Naive thymus-derived CD4-positive, alpha-beta T cell (primary cell): ENCODE data around the gene PPP1R12B. TPM values are rescaled to one million over a fixed set of nuclear protein-coding genes. Genes with fewer than 3 reads are reported as not detected.

Source experiments
- ATAC-seq: fragments of 150-1000 bp; cut with Tn5 transposase; 2 replicates; pipeline ENCODE4 v1.10.0; 2021; ENCODE audit warnings: mild to moderate bottlenecking, moderate library complexity
- CTCF ChIA-PET: fragments of 350-600 bp; sonication (Branson Sonifier 250); formaldehyde crosslinking; loops from one replicate; lab custom pipeline; 2021; ENCODE audit warnings: antibody characterized with exemption; lab: Charles Lee
- POLR2A ChIA-PET: fragments of 350-600 bp; sonication (Branson Sonifier 250); formaldehyde crosslinking; loops from one replicate; lab custom pipeline; 2021; ENCODE audit warnings: antibody characterized with exemption, inconsistent platforms; lab: Charles Lee
- DNase-seq, 9 donors: peaks; one replicate each; pipeline versions ENCODE4 v3.0.0 to v3.0.0-alpha.2; 2020 to 2022; ENCODE audit warnings: mixed read lengths in 1 of 9
- H3K27ac ChIP-seq: one replicate; pipeline ENCODE4 v1.7.0; 2013; ENCODE audit warnings: mild to moderate bottlenecking, low read depth, low read length, moderate library complexity
- H3K27me3 ChIP-seq, 2 donors: one replicate each; pipeline ENCODE4 v1.7.0; 2013; ENCODE audit warnings: low read length in 2 of 2, mild to moderate bottlenecking in 2 of 2, moderate library complexity in 2 of 2; ENCODE audit not compliant: control insufficient read depth in 2 of 2, insufficient read depth in 2 of 2
- H3K36me3 ChIP-seq, 3 experiments: 1 replicate in 2 of 3; 2 replicates in 1 of 3; pipeline ENCODE4 v1.7.0; 2013; ENCODE audit warnings: low read length in 3 of 3, mild to moderate bottlenecking in 3 of 3, moderate library complexity in 1 of 3; ENCODE audit not compliant: insufficient read depth in 3 of 3, control insufficient read depth in 2 of 3
- H3K4me1 ChIP-seq, 2 donors: one replicate each; pipeline ENCODE4 v1.7.0; 2013; ENCODE audit warnings: low read length in 2 of 2, mild to moderate bottlenecking in 2 of 2, moderate library complexity in 1 of 2; ENCODE audit not compliant: control insufficient read depth in 2 of 2, insufficient read depth in 2 of 2
- H3K4me3 ChIP-seq: 2 replicates; pipeline ENCODE4 v1.7.0; 2013; ENCODE audit warnings: mild to moderate bottlenecking, low read length
- H3K9me3 ChIP-seq, 3 experiments: 1 replicate in 2 of 3; 2 replicates in 1 of 3; pipeline ENCODE4 v1.7.0; 2013; ENCODE audit warnings: low read length in 3 of 3; ENCODE audit not compliant: control insufficient read depth in 2 of 3
- H3K27ac Mint-ChIP-seq, 9 donors: one replicate each; pipeline ENCODE4 v1.8.0; 2020 to 2022; ENCODE audit warnings: mixed read lengths in 9 of 9, mild to moderate bottlenecking in 8 of 9, moderate library complexity in 5 of 9, inconsistent platforms in 2 of 9
- H3K27me3 Mint-ChIP-seq, 5 donors: one replicate each; pipeline ENCODE4 v1.8.0; 2021 to 2022; ENCODE audit warnings: mixed read lengths in 5 of 5, mild to moderate bottlenecking in 1 of 5
- H3K36me3 Mint-ChIP-seq, 5 donors: one replicate each; pipeline ENCODE4 v1.8.0; 2020 to 2022; ENCODE audit warnings: mixed read lengths in 5 of 5, mild to moderate bottlenecking in 3 of 5, inconsistent platforms in 1 of 5
- H3K4me1 Mint-ChIP-seq, 7 donors: one replicate each; pipeline ENCODE4 v1.8.0; 2020 to 2022; ENCODE audit warnings: mixed read lengths in 7 of 7, mild to moderate bottlenecking in 3 of 7, inconsistent platforms in 1 of 7
- H3K4me3 Mint-ChIP-seq, 10 donors: one replicate each; pipeline ENCODE4 v1.8.0; 2020 to 2022; ENCODE audit warnings: mild to moderate bottlenecking in 10 of 10, mixed read lengths in 10 of 10, moderate library complexity in 6 of 10, inconsistent platforms in 2 of 10
- H3K9me3 Mint-ChIP-seq, 11 donors: one replicate each; pipeline ENCODE4 v1.8.0; 2020 to 2022; ENCODE audit warnings: mixed read lengths in 11 of 11, mild to moderate bottlenecking in 4 of 11, inconsistent platforms in 1 of 11, moderate library complexity in 1 of 11
- intact Hi-C, 2 donors: fragments of 100-400 bp; cut with micrococcal nuclease; formaldehyde crosslinking; loops; one replicate each; pipeline ENCODE4 v1.15.1; 2023
- polyA plus RNA-seq, 2 donors: library from polyadenylated mRNA; unstranded; fragments of 300-500 nt; fragmentation: Illumina TruSeq; gene quantifications; one replicate each; pipeline ENCODE4 v1.2.3, GENCODE V29; 2021
- total RNA-seq, 6 experiments: library from RNA in 5 of 6; stranded (reverse) in 5 of 6; gene quantifications; 1 replicate in 5 of 6; 2 replicates in 1 of 6; pipeline ENCODE4 v1.2.3 and lab custom pipeline; 2021 to 2026

Gene PPP1R12B
- total and polyA plus RNA-seq, 7 experiments from 2014 or later: 5.2 to 38.1 (median 26.8) TPM

GRCh38 chr1:202572867-202573266 lies 224.4 kb downstream of the PPP1R12B start:
- no peaks in the 10 kb centered on the region for H3K27me3 ChIP-seq
- intact Hi-C loops: loop anchor here in 1 of 2 donors (5.0 kb wide), 1 partner anchor 71 kb away; no protein-coding TSS in a partner anchor
- ChIA-PET CTCF (no interaction called here), POLR2A (interaction anchor here (0.6 kb wide), 1 partner anchor 227 kb away, joined by 3 read pairs; no protein-coding TSS in a partner anchor)
- no peak overlapping the region for H3K4me3 Mint-ChIP-seq
- H3K9me3 ChIP-seq: no peaks in the 10 kb centered on the region
- H3K4me1 ChIP-seq: no peaks in the 10 kb centered on the region
- H3K9me3 Mint-ChIP-seq: no peaks in the 10 kb centered on the region
- H3K36me3 Mint-ChIP-seq: peaks cover 0 to 49% (median 29%) of the 10 kb centered on the region in 5 donors
- peaks cover 0 to 6% (median 0%) of the 10 kb centered on the region in 3 experiments for H3K36me3 ChIP-seq
- ATAC-seq (no peak), DNase-seq (no peak)
- peaks cover 0 to 3% (median 0%) of the 10 kb centered on the region in 7 donors for H3K4me1 Mint-ChIP-seq
- H3K27ac ChIP-seq: no peak overlapping the region
- no peak overlapping the region for H3K4me3 ChIP-seq
- no peaks in the 10 kb centered on the region for H3K27me3 Mint-ChIP-seq
- H3K27ac Mint-ChIP-seq: no peak overlapping the region

GRCh38 chr1:202575918-202576653 lies 227.6 kb downstream of the PPP1R12B start:
- intact Hi-C loops: no loop called here
- no peak for ATAC-seq
- no peaks in the 10 kb centered on the region for H3K27me3 Mint-ChIP-seq
- no peak overlapping the region for H3K4me3 ChIP-seq
- H3K4me1 Mint-ChIP-seq: peaks cover 0 to 3% (median 0%) of the 10 kb centered on the region in 7 donors
- peaks cover 0 to 10% (median 0%) of the 10 kb centered on the region in 3 experiments for H3K36me3 ChIP-seq
- H3K27me3 ChIP-seq: no peaks in the 10 kb centered on the region
- no peaks in the 10 kb centered on the region for H3K9me3 ChIP-seq
- H3K9me3 Mint-ChIP-seq: no peaks in the 10 kb centered on the region
- POLR2A ChIA-PET: no interaction called here
- H3K36me3 Mint-ChIP-seq: peaks cover 4 to 43% (median 33%) of the 10 kb centered on the region in 5 donors
- H3K27ac ChIP-seq: no peak overlapping the region
- no peaks in the 10 kb centered on the region for H3K4me1 ChIP-seq
- CTCF ChIA-PET: no interaction called here
- no peak for DNase-seq
- H3K27ac Mint-ChIP-seq: no peak overlapping the region
- no peak overlapping the region for H3K4me3 Mint-ChIP-seq

GRCh38 chr1:202576816-202577215 lies 228.3 kb downstream of the PPP1R12B start:
- no peak overlapping the region for H3K4me3 Mint-ChIP-seq
- ChIA-PET CTCF (interaction anchor here (0.6 to 0.8 kb wide), 2 partner anchors 394 to 645 kb away, joined by 3 read pairs; no protein-coding TSS in a partner anchor), POLR2A (no interaction called here)
- no peaks in the 10 kb centered on the region for H3K9me3 ChIP-seq
- H3K4me1 Mint-ChIP-seq: peaks cover 0 to 3% (median 0%) of the 10 kb centered on the region in 7 donors
- DNase-seq (no peak), ATAC-seq (no peak)
- no peaks in the 10 kb centered on the region for H3K27me3 Mint-ChIP-seq
- no peak overlapping the region for H3K27ac ChIP-seq
- no peak overlapping the region for H3K4me3 ChIP-seq
- peaks cover 6 to 47% (median 39%) of the 10 kb centered on the region in 5 donors for H3K36me3 Mint-ChIP-seq
- H3K9me3 Mint-ChIP-seq: no peaks in the 10 kb centered on the region
- H3K4me1 ChIP-seq: no peaks in the 10 kb centered on the region
- no peaks in the 10 kb centered on the region for H3K27me3 ChIP-seq
- intact Hi-C loops: no loop called here
- no peak overlapping the region for H3K27ac Mint-ChIP-seq
- peaks cover 0 to 14% (median 0%) of the 10 kb centered on the region in 3 experiments for H3K36me3 ChIP-seq

GRCh38 chr1:202577381-202577780 lies 228.9 kb downstream of the PPP1R12B start:
- H3K27ac Mint-ChIP-seq: no peak overlapping the region
- DNase-seq (no peak), ATAC-seq (no peak)
- H3K9me3 Mint-ChIP-seq: no peaks in the 10 kb centered on the region
- H3K4me3 Mint-ChIP-seq: no peak overlapping the region
- no peaks in the 10 kb centered on the region for H3K9me3 ChIP-seq
- no peaks in the 10 kb centered on the region for H3K27me3 Mint-ChIP-seq
- H3K4me3 ChIP-seq: no peak overlapping the region
- intact Hi-C loops: no loop called here
- H3K4me1 Mint-ChIP-seq: peaks cover 0 to 3% (median 0%) of the 10 kb centered on the region in 7 donors
- ChIA-PET POLR2A (no interaction called here), CTCF (interaction anchor here (0.6 to 0.8 kb wide), 2 partner anchors 394 to 644 kb away, joined by 3 read pairs; no protein-coding TSS in a partner anchor)
- no peaks in the 10 kb centered on the region for H3K27me3 ChIP-seq
- H3K27ac ChIP-seq: no peak overlapping the region
- no peaks in the 10 kb centered on the region for H3K4me1 ChIP-seq
- peaks cover 0 to 14% (median 0%) of the 10 kb centered on the region in 3 experiments for H3K36me3 ChIP-seq
- peaks cover 6 to 52% (median 44%) of the 10 kb centered on the region in 5 donors for H3K36me3 Mint-ChIP-seq

- H3K4me3 ChIP-seq: no peak overlapping the region
- H3K4me1 ChIP-seq: no peaks in the 10 kb centered on the region
- peaks cover 0 to 14% (median 0%) of the 10 kb centered on the region in 3 experiments for H3K36me3 ChIP-seq
- POLR2A ChIA-PET: no interaction called here
- H3K27ac ChIP-seq: no peak overlapping the region
- H3K27me3 ChIP-seq: no peaks in the 10 kb centered on the region
- CTCF ChIA-PET: no interaction called here
- Mint-ChIP-seq H3K36me3 (peaks cover 6 to 47% (median 38%) of the 10 kb centered on the region in 5 donors), H3K9me3 (no peaks in the 10 kb centered on the region), H3K4me1 (peaks cover 0 to 3% (median 0%) of the 10 kb centered on the region in 7 donors), H3K4me3 (no peak overlapping the region), H3K27ac (no peak overlapping the region), H3K27me3 (no peaks in the 10 kb centered on the region)
- DNase-seq (no peak), ATAC-seq (no peak)
- no peaks in the 10 kb centered on the region for H3K9me3 ChIP-seq
- intact Hi-C loops: no loop called here
Observed at GRCh38 chr1:202578001-202578504, 229.6 kb downstream of the PPP1R12B start.

GRCh38 chr1:202578565-202578964 lies 230.1 kb downstream of the PPP1R12B start:
- no peak overlapping the region for H3K27ac ChIP-seq
- no peaks in the 10 kb centered on the region for H3K27me3 ChIP-seq
- POLR2A ChIA-PET: no interaction called here
- no peak overlapping the region for H3K4me3 ChIP-seq
- peaks cover 0 to 14% (median 0%) of the 10 kb centered on the region in 3 experiments for H3K36me3 ChIP-seq
- CTCF ChIA-PET: no interaction called here
- Mint-ChIP-seq H3K4me3 (no peak overlapping the region), H3K27me3 (no peaks in the 10 kb centered on the region), H3K9me3 (no peaks in the 10 kb centered on the region), H3K27ac (no peak overlapping the region), H3K36me3 (peaks cover 6 to 42% (median 33%) of the 10 kb centered on the region in 5 donors), H3K4me1 (peaks cover 0 to 3% (median 0%) of the 10 kb centered on the region in 7 donors)
- ATAC-seq (no peak), DNase-seq (no peak)
- H3K4me1 ChIP-seq: no peaks in the 10 kb centered on the region
- intact Hi-C loops: no loop called here
- no peaks in the 10 kb centered on the region for H3K9me3 ChIP-seq
